HG03064 (cell line): ENCODE results near the gene VPS29.
A peak's percentile ranks its signal among the peaks of the same experiment; 100 is the strongest.
"Not testable (repeated sequence)": the region's sequence is repeated elsewhere in the genome, so short reads cannot be mapped to it uniquely, and the experiment has no call there.

Source experiments
- ATAC-seq: cut with Tn5 transposase; IDR thresholded peaks from one replicate; pipeline ENCODE4 v1.9.1; 2021; ENCODE audit warnings: low read depth; ENCODE audit not compliant: unreplicated experiment

VPS29 gene

DNA sequence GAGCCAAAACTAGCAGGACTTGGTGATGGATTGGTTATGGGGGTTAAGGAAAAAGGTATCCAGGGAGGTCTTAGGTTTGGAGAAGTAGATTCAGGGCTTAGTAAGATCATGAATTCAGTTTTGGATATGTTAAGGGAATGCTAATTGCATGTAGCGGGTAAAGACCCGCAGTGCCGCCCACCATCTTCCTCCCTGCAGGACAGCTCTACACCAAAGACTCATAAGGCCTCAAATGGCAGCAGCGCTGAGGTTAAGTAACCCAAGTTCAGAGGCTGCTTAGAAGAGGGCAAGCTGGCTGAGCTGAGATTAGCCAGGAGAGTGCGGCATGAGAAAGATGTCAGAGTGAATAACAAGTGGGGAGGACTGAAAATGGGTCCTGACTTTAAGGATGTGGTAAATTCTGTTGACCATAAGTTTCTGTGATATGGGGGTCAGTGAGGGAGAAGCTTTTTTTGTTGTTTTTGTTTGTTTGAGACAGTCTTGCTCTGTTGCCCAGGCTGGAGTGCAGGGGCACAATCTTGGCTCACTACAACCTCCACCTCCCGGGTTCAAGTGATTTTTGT, 26.4 kb upstream of the VPS29 start:
- ATAC-seq: no peak

DNA sequence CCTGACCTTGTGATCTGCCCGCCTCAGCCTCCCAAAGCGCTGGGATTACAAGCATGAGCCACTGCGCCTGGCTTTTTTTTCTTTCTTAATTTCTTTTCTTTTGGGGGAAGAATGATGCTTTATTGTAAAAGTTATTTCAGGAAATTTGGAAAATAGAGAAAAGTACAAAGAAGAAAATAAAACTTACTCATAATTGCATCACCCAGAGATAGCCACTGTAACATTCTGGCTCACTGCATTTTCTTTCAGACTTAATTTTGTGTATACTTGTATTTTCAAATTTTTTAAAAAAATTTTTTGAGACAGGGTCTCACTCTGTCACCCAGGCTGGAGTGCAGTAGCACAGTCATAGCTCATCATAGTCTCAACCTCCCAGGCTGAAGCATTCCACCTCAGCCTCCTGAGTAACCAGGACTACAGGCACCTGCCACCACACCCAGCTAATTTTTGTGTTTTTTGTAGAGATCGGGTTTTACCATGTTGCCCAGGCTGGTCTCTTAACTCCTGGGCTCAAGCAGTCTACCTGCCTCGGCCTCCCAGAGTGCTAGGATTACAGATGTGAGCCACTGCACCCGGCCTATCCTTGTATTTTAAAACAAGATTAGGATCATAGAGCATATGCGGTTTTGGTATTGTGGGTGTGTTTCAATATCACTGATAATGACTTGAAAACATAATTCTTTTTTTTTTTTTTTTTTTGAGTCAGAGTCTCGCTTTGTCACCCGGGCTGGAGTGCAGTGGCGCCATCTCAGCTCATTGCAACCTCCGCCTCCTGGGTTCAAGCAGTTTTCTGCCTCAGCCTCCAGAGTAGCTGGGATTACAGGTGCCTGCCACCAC, 19.2 kb upstream of the VPS29 start:
- ATAC-seq: not testable (repeated sequence)

DNA sequence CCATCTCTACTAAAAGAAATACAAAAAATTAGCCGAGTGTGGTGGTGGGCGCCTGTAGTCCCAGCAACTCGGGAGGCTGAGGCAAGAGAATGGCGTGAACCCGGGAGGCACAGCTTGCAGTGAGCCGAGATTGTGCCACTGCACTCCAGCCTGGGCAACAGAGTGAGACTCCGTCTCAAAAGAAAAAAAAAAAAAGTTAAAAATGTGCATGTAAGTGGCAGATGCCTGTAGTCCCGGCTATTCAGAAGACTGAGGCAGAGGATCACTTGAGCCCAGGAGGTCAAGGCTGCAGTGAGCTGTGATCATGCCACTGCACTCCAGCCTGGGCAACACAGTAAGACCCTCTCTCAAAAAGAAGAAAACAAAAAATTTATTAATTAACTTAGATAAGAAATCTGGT, 16.1 kb upstream of the VPS29 start:
- ATAC-seq: not testable (repeated sequence)

DNA sequence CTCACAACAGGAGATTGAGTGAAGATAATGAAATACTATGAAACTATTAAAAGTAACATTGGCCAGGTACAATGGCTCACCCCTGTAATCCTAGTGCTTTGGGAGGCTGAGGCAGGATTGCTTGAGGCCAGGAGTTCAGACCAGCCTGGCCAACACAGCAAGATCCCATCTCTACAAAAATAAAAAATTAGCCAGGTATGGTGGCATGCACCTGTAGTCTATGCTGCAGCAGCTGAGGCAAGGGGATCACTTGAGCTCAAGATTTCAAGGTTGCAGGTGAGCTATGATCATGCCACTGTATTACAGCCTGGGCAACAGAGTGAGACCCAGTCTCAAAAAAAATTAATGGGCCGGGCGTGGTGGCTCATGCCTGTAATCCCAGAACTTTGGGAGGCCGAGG, 15.1 kb upstream of the VPS29 start:
- ATAC-seq: no peak

DNA sequence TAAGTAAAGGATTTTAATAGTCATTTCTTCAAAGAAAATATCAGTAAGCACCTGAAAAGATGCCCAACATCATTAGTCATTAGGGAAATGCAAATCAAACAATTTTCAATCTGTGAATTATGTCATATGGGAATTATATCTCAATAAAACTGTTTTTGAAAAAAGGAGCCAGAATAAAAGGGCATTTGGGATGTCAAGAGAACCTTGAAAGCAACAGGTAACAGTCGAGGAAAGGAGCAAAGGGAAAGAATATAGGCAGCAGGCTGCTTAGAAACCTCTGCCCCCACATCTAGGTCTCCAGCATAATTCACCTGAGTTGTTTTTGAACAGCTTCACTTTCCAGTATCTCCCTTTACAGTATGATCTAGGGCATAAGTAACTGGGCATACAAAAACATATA, 12.5 kb upstream of the VPS29 start:
- no peak for ATAC-seq

DNA sequence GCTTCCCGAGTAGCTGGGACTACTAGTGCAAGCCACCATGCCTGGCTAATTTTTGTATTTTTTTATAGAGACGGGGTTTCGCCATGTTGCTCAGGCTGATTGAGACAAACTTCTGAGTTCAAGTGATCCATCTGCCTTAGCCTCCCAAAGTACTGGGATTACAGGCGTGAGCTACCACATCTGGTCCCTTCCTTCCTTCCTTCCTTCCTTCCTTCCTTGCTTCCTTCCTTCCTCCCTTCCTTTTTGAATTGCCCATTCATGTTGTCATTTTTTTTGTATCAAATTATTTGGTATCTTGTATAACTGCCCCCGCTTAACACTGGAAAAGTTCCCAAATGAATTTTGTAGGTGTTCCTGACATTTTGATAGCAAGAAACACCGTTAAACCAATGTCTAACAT, 11.9 kb upstream of the VPS29 start:
- ATAC-seq: no peak

DNA sequence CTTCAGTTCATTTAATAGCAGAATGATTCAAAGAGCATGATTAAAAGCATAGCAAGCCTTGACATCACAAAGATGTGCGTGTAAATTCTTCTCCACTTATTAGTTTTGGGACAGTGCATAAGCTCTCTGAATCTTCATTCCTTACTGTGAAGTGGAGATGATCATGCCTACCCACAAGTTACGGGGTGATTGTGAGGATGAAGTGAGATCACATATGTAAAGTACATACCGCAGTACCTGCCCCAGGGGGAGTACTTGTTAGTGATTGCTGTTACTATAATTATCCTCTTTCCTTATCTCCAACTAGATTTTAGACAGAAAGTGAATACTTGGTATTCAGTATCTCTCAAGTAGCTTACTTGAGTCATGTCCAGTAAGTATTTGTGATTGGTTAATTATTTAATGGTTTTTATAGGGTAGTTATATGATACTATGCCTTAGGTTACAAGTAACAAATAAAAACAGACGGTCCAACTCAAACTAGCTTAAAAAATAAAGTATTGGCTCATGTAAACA, 6.2 kb upstream of the VPS29 start:
- ATAC-seq: no peak

DNA sequence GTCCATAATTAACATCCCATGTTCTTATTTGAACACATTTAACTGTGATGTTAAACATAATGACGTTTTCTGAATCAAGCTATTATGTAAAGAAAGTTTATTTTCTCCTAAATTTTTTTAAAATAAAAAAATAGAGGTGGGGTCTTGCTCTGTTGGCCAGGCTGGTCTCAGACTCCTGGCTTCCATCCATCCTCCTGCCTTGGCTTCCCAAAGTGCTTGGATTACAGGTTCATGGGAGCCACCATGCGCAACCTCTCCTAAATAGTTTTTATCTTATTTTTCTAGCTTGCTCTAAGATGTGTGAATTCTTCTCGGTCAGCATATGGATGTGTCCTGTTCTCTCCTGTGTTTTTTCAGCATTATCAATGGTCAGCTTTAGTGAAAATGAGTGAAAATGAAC, 3.4 kb upstream of the VPS29 start:
- no peak for ATAC-seq

DNA sequence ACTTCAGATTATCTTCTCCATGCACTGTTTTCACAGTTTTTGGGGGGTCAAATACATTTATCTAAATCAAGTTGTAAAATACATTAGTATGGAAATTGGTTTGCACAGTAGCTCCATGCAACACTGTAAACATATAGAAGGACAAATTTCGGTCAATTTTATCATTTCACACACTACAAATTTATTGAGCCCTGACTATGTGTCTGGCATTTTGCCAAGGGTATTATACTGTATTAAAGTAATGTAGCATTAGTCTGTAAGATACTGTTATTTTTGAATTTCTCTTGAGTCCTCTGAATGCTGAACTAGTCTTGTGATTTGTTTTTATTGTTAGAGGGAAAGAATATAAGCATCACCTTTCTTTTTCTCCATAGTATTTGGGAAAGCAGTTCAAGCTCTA, 1.5 kb upstream of the VPS29 start:
- ATAC-seq: no peak

DNA sequence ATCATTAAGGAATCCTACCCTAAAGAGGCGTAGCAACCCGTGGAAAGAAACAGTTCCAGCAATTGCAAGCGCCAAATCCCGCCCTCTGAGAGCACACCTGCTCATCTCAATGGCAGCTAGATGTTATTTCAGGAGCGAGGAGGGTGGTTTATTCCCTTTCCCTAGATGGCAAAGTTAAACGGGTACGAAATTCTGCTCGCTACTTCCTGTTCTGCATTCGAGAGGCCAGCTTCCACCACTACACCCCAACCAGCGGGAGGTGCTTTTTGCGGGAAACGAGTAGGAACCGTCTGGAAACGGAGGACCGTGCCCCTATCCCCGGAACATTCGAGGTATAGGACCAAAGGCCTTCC, 536 bp downstream of the VPS29 start:
- peak; percentile 9 for ATAC-seq

DNA sequence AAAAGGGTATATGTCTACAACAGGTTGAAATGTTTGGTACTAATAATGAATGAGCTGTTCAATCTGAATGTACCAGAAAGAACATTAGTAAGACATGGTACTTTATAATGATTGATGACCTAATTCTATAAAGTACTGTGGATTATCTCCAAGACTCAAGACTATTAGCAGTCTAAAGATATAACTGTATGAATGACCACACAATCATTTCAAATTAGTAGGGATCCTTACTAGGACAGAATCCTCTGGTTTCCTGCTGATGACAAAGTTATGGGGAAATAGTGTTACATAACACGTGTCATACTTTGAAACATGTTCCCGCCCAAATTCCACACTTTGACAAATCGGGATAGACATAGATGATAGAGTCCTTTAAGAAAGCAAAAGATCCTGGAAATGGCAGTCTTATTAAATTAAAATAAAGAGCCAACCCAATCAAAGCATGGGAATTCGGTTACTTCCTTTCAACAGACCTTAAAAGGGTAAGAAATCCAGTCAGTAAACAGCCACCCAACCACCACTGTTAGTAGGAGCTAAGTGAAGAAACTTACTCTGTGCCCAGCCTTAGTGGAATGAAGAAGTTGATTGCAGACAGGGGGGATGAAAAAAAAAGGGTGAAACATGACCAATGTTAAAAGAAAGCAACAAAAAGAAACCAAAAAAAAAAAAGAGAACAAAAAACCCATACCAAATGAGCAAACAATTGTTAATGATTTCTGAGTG, 2.8 kb downstream of the VPS29 start:
- ATAC-seq: no peak

DNA sequence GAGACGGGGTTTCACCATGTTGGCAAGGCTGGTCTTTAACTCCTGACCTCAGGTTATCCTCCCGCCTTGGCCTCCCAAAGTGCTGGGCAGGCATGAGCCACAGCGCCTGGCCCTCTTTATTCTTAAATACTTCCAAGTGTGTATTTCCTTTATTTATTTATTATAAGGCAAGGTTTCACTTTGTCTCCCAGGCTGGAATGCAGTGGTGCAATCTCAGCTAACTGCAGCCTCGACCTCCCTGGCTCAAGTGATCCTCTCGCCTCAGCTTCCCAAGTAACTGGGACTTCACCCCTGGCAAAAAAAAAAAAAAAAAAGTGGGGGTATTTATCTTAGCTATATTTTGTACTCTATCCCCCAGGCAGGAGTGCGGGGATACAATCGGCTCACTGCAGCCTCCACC, 26.5 kb downstream of the VPS29 start:
- ATAC-seq: no peak

DNA sequence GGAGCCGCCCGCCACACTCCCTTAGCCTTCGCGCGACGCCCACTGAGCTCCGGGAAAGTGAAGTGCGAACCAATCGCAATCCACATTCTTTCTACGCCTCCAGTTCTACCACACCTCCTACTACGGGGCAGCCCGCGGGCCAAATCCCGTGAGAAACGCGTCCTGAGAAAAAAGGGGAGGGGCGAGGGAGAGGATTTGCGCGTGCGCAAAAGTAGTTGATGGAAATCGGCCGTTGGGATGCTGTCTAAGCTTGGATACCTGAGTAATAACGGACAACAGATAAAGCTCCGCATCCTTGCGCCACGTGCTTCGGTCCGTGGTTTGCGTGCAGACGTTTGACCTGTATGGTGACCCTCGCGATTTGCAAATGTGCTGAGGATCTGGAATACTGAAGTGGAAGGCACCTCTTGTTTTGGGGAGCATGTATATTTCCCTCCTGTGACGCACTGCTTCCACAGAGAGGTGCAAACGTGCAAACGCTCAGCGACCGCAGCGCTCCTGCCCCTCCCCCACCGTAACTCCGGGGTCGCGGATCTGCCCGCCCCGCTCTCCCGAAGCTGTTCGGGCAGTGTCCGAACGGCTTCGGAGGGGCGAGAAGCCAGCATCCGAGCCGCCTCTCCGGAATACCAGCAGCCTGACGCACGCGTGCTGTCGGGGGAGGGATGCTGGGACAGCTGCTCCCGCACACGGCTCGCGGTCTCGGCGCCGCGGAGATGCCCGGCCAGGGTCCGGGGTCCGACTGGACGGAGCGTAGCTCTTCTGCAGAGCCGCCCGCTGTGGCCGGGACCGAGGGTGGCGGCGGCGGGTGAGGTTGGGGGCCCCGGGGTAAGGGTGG, 33.5 kb downstream of the VPS29 start, which contains the start of the genes FAM216A and GPN3:
Gene FAM216A (plus strand): TSS at position 632 of the 835 bp plus-strand sequence. CDS start 31 bp downstream, at position 663.
Gene GPN3 (minus strand): TSS at position 44 of the 835 bp plus-strand sequence. CDS start 54 bp downstream, outside the sequence.
- peak; percentile 62 for ATAC-seq

DNA sequence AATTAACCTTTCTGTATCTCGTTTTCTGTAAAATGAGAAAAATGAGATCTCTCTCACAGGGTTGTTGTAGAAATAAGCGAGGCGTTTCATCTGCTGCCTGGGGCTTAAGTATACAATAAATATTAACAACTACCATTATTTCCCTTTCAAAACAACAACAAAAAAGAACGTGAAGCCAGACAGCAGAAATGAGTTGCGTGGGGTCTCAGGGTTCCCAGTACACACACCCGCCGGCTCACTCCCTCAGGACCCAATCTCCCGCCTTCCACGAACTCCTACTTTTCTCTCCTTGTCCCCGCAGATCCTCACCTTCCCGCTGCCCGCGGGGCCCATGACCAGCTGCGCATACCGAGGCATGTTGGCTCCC, 34.1 kb downstream of the VPS29 start:
- ATAC-seq: no peak

DNA sequence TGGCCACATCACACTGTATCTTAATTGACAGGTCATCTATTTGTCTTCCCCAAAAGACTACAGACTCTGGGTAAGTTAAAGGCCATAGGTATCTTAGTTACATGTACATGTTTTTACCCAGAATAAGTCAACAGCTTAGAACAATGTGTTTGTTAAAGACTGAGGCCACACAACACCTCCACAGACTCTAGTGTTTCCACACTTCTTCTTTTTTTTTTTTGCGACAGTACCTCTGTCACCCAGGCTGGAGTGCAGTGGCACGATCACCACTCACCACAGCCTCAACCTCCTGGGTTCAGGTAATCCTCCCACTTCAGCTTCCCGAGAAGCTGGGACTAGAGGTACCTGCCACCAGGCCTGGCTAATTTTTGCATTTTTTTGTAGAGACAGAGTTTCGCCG, 35.1 kb downstream of the VPS29 start:
- no peak for ATAC-seq

DNA sequence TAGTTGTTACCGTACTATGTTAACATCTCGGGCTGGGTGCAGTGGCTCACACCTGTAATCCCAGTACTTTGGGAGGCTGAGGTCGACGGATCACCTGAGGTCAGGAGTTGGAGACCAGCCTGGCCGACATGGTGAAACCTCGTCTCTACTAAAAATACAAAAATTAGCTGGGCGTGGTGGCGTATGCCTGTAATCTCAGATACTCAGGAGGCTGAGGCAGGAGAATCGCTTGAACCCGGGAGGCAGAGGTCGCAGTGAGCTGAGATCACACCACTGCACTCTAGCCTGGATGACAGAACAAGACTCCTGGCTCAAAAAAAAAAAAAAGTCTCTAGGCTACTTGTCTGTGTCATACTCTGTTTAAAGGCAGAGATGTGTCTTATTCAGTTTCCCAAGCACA, 36.1 kb downstream of the VPS29 start:
- ATAC-seq: not testable (repeated sequence)

DNA sequence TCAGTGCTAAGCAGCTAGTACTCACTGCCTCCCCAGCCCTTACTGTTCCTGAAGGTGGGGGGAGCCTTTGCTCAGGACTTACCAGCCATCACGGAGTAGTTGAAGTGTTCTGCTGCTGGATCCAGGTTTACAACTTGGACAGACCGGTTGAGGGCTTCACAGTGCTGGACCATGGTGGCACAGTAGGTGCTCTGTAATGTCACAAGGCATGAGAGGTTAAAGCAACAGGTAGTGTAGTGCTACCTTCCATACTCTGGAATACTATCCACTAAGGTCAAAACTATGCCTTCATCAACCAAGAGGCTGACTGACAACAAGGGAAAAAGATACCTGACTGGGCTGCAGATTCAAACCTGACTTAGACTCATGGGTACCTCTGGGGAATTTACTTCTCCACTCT, 36.9 kb downstream of the VPS29 start:
- no peak for ATAC-seq

DNA sequence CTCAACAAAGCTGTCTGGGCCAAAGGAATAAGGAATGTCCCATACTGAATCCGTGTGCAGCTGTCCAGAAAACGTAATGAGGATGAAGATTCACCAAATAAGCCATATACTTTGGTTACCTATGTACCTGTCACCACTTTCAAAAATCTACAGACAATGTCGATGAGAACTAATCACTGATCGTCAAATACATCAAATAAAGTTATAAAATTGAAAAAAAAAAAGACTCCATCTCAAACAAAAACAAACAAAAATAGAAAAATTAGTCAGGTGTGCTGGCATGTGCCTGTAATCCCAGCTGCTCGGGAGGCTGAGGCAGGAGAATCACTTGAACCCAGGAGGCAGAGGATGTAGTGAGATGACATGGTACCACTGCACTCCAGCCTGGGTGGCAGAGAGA, 40.7 kb downstream of the VPS29 start:
- ATAC-seq: not testable (repeated sequence)

DNA sequence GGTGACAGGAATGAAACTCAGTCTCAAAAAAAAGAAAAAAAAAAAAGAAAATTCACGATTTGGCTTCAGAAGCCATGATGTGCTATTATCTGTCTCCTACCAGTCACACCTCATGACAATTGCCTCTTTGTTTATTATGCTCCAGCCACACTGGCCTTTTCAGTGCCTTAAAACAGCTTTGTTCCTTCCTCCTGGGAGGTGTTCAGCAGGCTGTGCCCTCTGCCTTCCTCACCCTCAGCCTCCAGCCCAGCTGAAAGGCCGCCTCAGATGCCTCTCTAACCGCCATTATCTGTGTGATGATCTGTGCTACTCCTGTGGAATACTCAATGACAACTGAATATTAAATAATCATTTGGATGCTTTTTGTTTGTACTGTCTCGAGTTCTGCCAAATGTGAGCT, 43.2 kb downstream of the VPS29 start:
- no peak for ATAC-seq

DNA sequence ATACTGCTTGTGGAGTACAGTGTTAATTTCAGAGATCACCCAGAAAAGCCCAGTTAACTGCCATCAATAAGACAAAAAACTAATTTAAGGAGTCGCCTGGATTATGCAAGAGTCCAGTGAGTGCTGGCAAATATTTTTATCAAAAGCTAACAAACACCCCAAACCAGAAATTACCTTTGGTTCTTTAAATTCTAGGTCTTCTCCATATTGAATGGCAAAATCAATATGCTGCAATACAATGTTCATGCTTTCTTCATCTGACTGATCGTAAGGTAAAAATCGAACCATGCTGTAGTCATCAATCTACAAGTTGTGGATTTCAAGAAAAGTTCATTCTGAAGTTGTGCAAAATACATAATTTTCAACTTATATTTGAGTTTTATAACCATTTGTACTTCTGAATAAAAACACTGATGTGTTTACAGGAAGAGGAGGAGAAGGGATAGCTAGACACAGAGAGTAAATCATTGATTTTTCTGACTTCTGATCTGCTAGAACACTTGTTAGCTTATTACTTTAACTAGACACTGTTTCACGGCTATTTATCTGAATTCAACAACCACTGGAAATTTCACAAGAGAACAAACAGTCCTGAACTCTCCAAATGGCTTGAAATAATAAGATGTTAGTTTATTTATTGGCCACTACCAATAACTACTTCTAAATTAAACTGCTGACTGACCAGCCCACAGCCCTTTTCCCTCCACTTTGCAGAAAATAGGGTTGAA, 48.2 kb downstream of the VPS29 start:
- ATAC-seq: no peak
